GM12874 (cell line): Measurements from ENCODE around the gene NDUFB10.

Experiments used
- TF ChIP-seq, protein P1 (sequence below): IDR thresholded peaks from 2 replicates; pipeline ENCODE4 v1.5.1; 2011; ENCODE audit warnings: low read depth, mild to moderate bottlenecking, control low read depth, low read length, moderate library complexity; ENCODE audit not compliant: insufficient read depth

NDUFB10 gene

DNA sequence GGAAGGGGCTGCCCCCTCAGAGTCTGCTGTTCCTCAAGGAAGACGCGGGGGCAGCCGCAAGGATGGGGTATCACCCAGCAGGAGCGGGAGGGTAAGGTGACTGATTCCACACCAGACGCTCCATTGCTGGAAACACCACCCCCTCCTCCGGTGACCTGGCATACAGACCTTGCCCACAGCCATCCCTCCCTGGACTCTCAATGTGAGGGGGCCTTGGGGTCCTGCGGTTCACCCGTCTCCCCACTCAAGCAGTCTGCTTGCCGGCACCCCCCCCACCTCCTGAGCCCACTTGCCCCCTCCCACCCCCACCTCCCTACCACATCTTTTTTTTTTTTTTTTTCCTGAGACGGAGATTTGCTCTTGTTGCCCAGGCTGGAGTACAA lies 29.0 kb upstream of the NDUFB10 start:
- TF ChIP-seq, protein P1, sequence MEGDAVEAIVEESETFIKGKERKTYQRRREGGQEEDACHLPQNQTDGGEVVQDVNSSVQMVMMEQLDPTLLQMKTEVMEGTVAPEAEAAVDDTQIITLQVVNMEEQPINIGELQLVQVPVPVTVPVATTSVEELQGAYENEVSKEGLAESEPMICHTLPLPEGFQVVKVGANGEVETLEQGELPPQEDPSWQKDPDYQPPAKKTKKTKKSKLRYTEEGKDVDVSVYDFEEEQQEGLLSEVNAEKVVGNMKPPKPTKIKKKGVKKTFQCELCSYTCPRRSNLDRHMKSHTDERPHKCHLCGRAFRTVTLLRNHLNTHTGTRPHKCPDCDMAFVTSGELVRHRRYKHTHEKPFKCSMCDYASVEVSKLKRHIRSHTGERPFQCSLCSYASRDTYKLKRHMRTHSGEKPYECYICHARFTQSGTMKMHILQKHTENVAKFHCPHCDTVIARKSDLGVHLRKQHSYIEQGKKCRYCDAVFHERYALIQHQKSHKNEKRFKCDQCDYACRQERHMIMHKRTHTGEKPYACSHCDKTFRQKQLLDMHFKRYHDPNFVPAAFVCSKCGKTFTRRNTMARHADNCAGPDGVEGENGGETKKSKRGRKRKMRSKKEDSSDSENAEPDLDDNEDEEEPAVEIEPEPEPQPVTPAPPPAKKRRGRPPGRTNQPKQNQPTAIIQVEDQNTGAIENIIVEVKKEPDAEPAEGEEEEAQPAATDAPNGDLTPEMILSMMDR, result no peak

DNA sequence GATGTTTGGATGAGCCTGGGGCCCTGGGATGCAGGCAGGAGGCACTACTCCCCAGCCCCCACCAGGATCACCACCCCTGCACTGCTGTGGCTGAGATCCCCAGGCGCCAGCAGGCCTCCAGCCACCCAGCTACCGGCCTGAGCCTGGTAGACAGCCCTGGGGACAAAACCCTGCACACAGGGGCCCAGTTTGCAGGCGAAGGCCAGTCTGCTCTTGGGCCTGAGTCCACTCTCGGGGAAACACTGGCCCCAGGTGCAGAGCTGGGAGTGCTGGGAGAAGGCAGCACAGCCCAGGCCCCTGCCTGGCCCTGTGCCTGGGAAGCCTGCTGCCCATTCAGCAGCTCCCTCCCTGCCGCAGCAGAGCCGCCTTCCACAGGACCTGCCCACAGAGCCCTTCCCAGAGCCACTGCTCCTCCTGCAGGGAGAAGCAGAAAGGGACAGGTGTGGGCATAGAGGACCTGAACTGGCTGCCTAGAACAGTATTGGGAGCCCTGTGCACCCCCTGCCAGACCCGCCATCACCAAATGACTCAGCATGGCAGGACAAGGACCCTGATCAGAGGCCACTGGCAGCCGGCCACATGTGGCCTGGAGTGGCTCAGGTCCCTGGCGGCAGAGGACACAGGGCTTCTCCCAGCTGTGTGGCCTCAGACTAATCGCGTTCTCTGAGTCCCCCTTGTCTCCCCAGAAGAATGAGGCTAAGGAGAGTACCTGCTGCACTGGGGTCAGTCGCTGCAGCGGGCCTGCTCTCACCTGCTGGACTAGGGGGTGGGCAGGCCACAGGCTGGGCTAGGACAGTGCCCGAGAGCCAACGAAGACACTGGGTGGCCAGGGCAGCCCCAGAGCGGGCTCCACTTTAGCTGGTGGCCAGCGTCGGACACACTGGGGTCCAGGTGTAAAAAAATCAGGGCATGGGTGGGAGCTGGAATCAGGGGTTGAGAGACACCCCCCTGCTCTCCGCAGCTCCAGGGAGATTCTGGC lies 27.0 kb upstream of the NDUFB10 start:
- TF ChIP-seq, protein P1, result no peak

DNA sequence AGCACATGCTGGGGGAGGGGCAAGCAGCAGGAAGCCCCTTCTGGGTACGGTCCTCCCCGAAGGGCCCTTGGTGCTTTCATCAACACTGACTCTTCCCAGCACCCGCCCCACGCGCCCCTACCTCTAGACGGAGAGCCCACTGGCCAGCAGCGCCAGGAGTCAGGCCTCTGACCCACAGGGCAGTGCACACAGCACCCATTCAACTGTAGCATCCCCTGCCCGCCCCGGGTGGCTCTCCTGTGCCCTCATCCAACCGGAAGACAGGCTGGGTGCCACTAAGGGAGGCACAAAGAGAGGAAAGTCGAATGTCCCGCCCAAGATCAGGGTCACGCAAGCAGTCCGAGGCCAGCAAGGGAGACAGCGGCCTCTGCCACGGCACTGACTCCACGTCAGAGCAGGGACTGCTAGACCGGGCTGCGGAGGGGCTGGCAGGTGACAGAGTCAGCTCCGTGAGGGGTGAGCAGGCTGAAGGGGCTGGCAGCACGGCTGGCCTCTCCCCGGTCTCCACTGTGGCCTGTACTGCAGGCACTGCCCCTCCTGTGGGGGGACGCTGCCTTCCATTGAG lies 26.2 kb upstream of the NDUFB10 start:
- TF ChIP-seq, protein P1, result no peak

DNA sequence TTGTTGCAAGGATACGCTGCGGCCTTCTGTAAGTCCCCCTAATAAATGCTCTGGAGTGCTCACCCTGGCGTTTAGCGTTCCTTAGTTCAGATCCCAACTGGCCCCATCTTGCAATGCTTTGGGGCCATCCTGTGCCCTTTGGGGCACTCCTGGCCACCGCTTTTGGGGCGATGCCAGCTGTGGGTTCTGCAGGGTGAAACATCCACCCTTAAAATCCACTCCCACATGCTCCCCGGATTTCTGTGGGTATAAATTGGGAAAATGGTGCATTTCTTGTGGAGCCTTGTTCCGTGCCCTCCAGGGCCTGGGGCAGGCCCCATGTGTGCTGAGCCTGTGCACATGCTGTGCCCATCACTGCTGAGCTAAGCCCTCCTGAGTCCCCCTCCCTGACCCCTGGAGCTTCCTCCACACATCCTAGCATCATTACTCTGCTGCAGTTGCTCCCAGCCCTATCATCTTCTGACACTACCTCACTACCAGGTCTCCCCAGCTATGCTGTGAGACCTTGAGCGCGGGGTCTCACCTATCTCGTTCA lies 22.3 kb upstream of the NDUFB10 start:
- TF ChIP-seq, protein P1, result no peak

DNA sequence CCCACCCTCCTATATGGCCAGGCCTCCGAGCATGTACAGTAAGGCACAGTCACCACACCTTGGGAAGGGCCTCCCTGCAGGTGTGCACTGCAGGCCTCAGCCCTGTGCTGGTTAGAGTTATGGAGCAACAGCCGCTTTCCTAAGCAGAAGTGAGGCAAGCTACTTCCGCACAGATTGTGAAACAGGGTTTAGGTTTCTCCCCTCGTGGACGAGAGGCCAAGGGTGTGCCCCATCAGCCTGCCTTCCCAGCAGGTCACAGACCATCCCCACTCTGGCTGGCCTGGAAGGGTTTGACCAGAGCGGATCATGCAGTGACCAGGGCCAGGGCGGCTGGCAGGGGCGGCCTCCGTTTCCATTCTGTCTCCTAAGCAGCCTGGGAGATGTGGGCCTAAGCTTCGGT lies 21.0 kb upstream of the NDUFB10 start:
- TF ChIP-seq, protein P1, result no peak

DNA sequence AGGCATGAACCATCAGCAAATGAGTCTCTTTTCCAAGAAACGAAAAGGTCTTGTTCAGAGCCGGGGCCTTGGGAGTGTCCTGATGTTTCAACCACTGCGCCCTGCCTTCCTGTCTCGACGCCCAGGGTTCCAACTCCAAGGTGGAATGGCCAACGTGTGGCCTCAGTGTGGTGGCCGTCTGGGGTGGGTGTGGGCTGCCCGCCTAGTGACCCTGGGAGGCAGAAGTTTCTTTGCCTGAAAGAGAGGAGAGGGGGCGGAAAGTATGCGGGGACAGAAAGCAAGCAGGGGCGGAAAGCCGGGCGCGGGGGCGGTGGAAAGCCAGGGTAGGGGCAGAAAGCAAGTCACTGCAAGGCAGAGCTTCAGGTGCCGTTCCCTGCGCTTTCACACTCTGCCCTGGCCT lies 20.4 kb upstream of the NDUFB10 start:
- TF ChIP-seq, protein P1, result no peak
